ENCODE measurements around the gene NRCAM.
A peak's percentile ranks its signal among the peaks of the same experiment; 100 is the strongest.
"Not testable (repeated sequence)": the region's sequence is repeated elsewhere in the genome, so short reads cannot be mapped to it uniquely, and the experiment has no call there.

NRCAM gene

DNA sequence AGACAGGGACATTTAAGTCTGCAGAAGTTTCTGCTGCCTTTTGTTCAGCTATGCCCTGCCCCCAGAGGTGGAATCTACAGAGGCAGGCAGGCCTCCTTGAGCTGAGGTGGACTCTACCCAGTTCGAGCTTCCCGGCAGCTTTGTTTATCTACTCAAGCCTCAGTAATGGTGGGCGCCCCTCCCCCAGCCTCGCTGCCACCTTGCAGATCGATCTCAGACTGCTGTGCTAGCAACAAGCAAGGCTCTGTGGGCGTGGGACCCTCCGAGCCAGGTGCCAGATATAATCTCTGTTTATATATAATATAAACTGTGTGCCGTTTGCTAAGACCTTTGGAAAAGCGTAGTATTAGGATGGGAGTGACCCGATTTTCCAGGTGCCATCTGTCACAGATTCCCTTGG lies 63.1 kb downstream of the NRCAM start:
- DNase-seq, result not testable (repeated sequence)

DNA sequence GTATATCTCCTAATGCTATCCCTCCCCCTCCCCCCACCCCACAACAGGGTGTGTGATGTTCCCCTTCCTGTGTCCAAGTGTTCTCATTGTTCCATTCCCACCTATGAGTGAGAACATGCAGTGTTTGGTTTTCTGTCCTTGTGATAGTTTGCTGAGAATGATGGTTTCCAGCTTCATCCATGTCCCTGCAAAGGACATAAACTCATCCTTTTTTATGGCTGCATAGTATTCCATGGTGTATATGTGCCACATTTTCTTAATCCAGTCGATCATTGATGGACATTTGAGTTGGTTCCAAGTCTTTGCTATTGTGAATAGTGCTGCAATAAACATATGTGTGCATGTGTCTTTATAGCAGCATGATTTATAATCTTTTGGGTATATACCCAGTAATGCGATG lies 68.5 kb downstream of the NRCAM start:
- not testable (repeated sequence) for DNase-seq

DNA sequence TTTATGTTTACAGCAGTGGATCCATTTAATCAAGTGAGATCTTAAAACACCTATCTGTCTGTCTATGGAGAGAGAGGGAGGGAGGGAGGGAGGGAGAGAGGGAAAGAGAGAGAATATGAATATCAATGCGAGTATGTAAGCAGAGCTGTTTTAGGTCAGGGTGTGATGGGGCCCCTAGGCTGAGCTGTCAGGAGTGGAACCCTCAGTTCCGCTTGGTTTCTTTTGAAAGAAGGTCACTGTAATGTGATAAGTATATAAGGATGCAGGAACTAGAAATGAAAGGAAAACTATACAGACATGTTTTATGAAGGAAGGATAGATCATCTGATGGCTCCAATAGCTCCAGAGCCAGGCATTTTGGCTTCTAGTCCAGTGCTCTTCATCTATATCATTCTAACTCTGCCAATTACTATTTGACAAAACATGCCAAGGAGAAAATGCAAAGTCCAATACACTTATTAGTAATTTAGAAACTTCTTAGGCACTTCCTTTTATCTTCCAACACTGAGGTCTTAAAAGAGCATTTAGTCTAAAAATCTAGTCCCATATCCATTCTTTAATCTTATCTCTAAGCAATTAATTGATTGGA lies 70.3 kb downstream of the NRCAM start:
- DNase-seq, result no peak

DNA sequence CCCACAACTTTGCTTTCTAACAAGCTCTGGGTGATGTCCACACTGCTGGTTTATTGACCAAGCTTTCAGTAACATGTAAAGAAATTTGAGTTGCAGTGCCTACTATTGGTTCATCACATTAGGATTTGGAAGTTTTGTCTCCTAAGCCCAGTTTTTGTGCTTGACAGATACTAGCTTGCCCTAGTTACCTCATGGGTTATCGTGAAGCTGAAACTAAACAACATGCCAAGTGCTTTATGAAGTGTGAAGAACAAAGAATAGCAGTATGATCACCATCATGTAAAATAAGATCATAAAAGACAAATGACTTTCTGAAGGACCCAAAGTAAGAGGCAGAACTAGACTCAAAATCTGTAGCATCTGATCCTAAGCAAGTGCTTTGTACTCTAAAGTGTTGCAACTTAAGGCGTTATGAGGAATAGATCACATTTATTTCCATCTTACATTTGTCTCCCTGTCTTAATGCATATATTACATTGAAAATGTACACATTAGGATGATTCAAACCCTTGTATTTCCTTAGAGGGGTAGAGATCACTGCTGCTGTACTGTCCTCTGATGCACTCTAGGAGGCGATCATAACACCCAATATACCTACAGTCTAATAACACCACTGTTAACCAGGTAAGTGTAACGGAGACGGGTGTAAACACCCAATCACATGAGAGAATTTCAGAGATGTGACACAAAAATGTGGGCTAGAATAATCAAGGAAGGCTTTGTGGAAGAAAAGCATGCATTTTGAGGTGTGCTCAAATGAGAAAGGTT lies 71.3 kb downstream of the NRCAM start:
- DNase-seq, result no peak

DNA sequence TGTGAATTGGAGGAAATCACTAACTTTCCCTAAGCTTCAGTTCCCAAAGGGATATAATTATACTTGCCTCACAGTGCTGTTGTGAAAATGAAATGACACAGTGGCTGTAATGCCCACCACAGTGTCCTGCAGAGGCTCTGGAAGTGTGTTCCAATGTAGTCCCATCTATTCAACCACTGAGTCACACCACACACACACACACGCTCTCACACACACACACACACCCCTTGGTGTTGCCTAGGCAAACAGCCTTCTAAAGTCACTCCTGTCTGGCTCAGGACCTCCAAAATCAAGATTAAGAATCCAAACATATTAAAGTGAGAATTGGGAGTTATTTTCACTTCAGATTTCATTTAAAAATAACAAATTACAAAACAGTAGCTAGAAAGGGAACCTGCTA lies 73.3 kb downstream of the NRCAM start:
- DNase-seq, result no peak

DNA sequence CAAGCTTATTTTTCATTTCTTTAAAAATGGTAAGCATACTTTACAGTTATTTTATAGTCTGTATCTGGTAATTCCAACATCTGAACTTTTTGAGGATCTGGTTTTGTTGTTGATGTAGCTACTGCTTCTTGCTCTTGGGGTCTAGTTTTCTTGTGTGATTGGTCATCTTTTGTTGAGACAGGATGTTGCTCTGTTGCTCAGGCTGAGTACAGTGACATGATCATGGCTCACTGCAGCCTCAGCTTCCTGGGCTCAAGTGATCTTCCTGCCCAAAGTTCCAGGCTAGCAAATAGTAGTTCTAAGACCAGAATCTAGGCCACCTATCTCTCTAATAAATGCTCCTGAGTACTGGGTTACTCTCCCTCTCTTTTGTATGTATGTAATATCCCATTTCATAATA lies 75.7 kb downstream of the NRCAM start:
- DNase-seq, result no peak

DNA sequence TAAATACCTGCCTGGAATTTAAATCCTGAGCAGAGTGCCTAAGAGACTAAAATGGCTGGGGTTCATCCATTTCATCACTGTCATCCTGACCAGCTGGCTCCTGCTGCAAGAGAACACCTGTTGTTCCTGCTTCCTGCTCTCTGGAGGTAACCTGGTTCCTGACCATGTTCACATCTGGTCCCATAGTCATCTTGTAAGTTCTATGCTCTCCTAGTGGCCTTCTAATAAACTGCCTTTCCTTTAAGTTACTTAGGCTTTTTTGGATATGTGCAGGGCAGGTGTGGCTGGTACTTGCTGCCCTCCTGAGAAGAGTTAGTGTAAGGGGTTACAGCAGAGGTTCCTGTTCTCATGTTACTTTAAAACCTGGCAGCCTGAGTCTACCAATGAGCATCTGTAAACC lies 80.0 kb downstream of the NRCAM start:
- DNase-seq, result peak; percentile 43

DNA sequence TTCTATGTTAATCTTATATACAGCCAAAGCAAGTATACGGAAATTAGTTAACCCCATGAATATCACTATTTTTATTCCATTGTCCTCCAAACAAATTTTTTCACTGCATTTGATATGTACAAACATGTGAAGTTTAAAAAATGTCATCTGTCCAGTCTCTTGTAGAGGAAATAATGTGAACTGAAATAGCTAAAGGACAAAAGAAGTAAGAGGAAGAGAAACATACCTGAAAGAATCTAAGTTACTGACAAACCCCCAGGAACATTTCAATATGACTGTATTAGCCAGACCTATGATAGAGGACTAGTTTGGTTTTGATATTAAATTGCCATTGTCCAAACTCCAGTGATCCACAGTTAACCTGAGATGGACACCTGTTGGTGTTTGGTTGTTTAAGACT lies 80.6 kb downstream of the NRCAM start:
- DNase-seq, result no peak

DNA sequence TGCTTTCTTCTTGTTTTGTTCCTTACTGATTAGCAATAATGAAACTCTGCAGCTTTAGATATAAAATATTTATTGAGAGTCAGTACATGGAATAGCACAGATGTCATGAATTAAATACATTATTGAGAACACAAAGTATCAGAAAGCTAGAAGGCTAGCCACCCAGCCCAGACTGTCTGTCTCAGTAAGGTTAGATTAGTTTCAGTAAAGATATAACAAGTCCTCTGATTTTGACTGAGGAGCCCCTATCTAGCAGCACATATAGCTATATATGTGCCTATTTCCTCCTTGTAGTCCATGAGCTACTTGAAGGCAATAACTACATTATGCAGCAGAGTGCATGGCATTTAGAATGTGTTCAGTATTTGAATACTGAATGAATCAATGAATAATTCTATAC lies 81.3 kb downstream of the NRCAM start:
- DNase-seq, result no peak

DNA sequence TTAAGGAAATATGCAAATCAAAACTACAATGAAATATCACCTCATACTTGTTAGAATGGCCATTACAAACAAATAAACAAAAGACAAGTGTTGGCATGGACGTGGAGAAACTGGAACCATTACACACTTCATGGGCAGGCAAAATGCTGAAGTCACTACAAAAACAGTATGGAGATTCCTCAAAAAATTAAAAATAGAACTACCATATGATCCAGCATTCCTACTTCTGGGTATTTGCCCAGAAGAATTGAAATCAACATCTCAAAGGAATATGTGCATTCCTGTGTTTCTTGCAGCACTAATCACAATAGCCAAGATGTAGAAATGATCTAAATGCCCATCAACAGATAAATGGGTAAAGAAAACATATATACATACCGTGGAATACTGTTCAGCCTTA lies 83.6 kb downstream of the NRCAM start:
- no peak for DNase-seq

DNA sequence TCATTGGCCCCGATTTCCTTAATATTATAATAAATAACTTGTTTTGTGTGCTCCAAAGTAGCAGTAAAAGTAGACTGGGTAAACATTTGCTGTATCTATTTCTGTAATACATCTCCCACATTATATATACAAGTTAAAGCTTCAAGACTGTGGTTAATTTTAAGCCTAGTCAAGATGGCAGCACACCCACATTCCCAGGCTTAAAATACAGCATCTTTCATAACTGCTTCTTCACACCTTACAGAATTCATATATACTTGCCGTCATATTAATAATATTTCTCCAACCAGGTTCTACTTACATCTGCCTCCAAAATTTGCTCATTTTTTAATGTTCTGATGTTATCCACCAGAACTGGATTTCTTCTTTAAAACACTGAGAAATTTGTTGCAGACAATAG lies 85.6 kb downstream of the NRCAM start:
- DNase-seq, result no peak

DNA sequence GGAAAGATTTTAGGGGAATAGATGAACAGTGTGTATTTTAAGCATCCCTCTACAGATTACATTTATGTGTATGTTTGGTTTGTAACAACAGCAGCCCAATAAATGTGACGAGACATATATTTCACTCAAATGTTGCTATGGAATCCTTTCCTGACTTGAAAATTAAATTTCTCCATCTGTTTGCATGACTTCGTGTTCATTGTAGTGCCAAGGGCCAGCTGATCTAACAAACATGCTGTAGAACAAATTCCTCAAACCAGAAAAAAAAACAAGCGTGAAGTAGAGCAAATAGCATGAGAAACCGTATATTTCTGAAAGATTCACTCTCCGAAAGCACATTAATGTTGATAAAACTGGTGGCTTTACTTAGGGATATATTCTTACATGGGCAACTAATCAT lies 87.8 kb downstream of the NRCAM start:
- DNase-seq, result peak; percentile 41

DNA sequence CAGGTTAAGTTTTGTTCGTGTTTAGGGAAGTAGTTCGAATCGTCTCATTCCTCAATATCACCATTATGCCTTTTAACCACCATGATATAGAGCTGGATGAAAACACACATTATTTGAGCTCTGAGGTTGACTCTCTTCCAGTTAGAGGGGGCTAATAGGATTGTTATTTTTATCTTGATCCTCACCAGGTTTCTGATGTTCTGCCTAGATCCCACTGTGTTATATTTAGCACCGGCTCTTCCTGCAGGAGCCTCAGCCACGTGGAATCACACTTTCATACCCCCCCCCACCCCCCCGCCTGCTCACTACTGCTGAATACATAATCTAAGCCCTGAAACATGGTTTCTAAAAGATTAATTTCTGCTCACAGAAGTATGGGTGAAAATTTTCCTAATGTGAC lies 88.3 kb downstream of the NRCAM start:
- DNase-seq, result no peak

DNA sequence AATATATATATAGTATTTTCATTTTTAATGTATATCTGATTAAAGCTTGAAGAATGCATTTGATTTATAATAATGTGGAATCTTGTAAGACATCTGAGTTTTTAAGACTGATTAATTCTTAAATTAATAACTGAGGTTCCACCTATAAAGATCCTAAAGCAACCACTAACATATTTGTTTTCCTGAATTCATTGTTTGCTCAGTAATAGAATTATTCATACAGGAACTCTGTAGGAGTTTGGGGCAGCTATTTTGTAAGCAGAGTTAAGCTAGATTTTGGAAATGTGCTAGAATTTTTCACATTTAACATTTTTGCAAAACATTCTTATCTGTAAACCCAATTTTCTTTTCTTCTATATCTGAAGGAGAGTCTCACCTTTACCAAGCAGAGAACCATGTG lies 88.9 kb downstream of the NRCAM start:
- no peak for DNase-seq

DNA sequence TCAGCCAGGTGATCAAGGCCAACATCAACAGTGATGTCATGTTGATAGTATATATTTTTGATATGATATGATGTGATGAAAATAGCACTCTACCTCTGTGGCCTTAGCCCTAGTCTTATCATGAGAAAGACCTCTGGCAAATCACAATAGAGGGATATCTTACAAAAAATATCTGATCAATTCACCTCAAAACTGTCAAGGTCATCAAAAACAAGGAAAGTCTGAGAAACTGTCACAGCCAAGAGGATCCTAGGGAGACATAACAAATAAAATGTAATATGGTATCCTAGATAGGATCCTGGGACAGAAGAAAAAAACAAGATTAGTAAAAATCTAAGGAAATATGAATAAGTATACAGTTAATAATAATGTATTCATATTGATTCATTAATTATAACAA lies 92.6 kb downstream of the NRCAM start:
- DNase-seq, result no peak

DNA sequence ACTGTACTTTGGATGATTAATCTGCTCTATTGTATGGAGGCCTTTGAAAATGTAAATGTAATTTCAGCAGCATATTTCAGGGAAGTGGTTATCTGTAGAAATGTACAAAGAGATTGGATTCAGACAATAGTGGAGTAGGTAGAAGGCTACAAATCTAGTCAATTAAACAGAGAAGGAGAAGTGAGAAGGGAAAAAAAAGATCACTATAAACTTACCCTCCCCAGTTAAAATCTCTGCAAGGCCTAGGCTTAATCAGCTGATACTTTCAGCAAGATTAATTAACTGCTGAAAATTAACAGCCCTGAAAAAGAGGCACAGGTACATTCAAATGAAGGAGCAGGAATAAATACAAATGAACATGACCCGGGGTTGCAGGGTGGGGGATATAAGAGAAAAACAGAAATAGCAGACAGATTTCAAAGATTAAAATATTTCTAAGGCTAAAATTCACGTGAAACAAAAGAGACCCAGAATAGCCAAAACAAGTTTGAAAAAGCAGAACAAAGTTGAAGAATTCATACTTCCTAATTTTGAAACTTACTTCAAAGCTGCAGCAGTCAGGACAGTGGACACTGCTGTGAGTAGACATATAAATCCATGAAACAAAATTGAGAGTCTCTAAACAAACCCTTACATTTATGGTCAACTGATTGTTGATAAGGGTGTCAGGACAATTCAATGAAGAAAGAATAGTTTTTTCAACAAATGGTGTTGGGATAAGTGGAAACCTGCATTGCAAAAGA lies 96.0 kb downstream of the NRCAM start:
- DNase-seq, result no peak

DNA sequence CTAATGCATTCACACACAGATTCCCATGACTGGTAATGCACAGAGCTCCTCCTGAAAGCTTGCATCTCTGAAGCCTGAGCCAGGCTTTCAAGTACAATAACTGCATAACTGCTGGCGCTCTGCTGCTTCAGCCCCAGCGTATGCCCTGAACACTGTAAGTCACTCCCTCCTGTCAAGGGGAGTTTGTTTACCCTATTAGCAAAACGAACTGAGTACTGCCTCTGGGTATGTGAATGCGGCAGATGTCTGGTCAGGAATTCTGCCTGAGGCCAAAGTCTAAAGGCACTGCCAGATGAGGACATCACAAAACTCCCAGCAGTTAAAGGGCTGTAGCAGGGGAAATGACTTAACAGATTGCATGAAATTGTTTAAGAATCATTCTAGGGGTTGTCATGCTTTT lies 97.7 kb downstream of the NRCAM start:
- DNase-seq, result peak; percentile 60

DNA sequence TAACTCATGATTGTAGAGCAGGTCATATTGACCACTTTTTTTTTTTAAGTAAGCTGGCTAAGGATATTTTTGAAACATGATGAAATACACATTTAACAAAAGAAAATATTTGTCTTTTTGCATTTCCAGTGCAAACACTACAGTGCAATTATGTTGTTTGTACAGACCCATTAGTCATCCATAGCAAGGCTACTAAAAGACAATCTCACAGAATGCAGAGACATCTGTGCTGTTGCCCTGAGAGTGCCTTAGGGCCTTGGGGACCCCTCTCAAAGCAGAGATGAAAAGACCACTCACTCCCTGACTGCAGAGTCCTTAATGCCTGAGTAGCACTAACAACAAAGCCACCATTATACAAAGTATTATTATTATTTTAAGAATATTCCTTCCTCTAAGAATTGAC lies 104.5 kb downstream of the NRCAM start:
- DNase-seq, result peak; percentile 77

DNA sequence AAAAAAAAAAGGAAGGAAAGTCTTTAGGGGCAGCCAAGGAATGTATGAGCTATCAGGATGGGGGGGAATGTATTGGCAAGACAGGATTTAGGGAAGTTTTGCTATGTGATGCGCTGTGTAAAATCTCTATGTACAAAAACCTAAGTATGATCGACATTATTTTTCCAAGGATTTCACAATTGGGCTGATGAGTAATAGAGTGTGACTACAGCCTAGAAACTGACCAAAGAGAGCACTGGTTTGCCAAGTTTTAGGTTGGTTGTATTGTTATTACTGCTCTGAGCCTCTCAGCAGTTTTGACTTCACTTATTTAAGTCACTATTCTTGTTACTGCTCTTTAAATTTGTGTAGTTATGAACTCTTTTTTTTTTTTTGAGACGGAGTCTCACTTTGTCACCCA lies 107.3 kb downstream of the NRCAM start:
- DNase-seq, result no peak

DNA sequence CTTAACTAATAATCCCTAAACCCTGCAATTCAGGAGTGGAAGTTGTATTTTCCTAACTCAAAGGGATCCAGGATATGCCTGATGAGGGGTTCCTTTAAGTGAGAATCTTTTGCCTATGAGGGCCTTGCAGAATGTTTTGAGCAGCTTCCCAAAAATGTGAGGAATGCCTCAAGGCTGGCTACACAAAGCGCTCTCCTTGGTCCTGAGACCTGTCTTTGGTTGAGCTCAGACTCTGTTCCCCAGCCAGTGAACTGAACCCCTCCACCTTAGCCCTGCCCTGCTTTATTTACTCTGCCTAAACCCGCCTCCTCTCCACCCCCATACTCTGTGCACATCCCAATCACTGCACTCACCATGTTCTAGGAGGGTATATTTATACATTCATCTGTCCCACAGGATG lies 108.6 kb downstream of the NRCAM start:
- DNase-seq, result no peak

DNA sequence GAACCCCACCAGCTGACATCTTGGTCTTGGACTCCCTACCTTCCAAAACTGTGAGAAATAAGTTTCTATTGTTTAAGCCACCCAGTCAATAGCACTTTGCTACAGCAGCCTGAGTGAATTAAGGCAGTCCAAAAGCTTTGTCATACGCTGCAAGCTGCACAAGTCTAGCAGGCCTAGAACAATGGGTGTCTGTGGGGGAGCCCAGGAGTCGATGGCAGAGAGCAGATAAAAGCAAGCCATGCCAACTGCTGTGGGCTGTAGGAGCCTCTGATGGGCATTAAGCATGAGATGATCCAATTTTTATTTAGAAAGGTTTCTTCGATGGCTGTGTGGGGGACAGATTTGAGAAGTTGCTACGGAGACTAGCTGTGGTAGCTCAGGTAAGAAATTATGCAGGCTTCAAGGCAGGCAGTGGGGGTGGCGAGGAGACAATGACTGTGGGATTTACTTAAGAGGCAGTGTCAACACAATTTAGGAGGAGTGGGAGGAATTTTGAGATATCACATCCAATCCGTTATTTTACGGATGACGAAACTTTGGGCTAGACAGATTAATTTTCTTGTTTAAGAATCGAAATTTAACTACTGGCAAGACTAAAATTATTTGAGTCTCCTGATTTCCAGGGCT lies 110.4 kb downstream of the NRCAM start:
- no peak for DNase-seq

DNA sequence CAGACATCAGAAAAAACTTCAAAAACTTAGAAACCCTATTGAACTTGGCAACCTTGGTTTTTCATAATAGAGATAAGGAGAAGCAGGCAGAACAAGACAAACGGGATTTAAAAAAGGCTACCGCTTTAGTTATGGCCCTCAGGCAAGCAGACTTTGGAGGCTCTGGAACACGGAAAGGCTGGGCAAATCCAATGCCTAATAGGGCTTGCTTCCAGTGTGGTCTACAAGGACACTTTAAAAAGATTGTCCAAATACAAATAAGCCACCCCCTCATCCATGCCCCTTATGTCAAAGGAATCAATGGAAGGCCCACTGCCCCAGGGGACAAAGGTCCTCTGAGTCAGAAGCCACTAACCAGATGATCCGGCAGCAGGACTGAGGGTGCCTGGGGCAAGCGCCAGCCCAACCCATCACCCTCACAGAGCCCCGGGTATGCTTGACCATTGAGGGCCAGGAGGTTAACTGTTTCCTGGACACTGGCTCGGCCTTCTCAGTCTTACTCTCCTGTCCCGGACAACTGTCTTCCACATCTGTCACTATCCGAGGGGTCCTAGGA lies 115.3 kb downstream of the NRCAM start:
- DNase-seq, result no peak

DNA sequence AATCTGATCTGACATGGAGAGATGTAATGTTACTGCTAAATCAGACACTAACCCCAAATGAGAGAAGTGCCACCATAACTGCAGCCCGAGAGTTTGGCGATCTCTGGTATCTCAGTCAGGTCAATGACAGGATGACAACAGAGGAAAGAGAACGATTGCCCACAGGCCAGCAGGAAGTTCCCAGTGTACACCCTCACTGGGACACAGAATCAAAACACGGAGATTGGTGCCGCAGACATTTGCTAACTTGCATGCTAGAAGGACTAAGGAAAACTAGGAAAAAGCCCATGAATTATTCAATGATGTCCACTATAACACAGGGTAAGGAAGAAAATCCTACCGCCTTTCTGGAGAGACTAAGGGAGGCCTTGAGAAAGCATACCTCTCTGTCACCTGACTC lies 115.8 kb downstream of the NRCAM start:
- DNase-seq, result not testable (repeated sequence)

Data from NCI-H774 (cell line).